GM23248 (cell line): ENCODE measurements around the gene LILRB3.

ENCODE experiments used
- EZH2 ChIP-seq: fragments of 200-600 bp; sonication (generic); IDR thresholded peaks from 2 replicates; pipeline ENCODE4 v1.6.1; 2018; ENCODE audit warnings: antibody characterized with exemption, mild to moderate bottlenecking; ENCODE audit not compliant: insufficient read depth, poor library complexity, severe bottlenecking
- EZH2phosphoT487 ChIP-seq: fragments of 200-600 bp; sonication (generic); IDR thresholded peaks from 2 replicates; pipeline ENCODE4 v1.6.1; 2018; ENCODE audit warnings: antibody characterized with exemption, moderate library complexity, mild to moderate bottlenecking, low read depth; ENCODE audit not compliant: insufficient read depth

GRCh38 chr19:54196536-54196935 is 26.3 kb downstream of the LILRB3 start:
- no peak for TF ChIP-seq EZH2
- no peak for TF ChIP-seq EZH2phosphoT487
